Osteoblast (primary cell): ENCODE measurements around the gene MFN2. TPM values are rescaled to one million over a fixed set of nuclear protein-coding genes. Genes with fewer than 3 reads are reported as not detected.

Experiments
- DNase-seq: peaks from one replicate; pipeline ENCODE4 v3.0.0; 2011; ENCODE audit warnings: low spot score, mixed read lengths; ENCODE audit not compliant: insufficient read length; ENCODE audit errors: missing footprints
- H2AFZ ChIP-seq: 2 replicates; pipeline ENCODE4 v1.6.0; 2011; ENCODE audit warnings: mild to moderate bottlenecking, low read length
- H3K27ac ChIP-seq: 2 replicates; pipeline ENCODE4 v1.5.1; 2011; ENCODE audit warnings: mild to moderate bottlenecking, low read depth, low read length, moderate library complexity
- H3K27me3 ChIP-seq: 2 replicates; pipeline ENCODE4 v1.6.0; 2012; ENCODE audit warnings: mild to moderate bottlenecking, control low read depth, inconsistent platforms, low read length, moderate library complexity; ENCODE audit not compliant: insufficient read depth
- H3K36me3 ChIP-seq: 2 replicates; pipeline ENCODE4 v1.5.1; 2011; ENCODE audit warnings: mild to moderate bottlenecking, low read length, control low read depth, moderate library complexity; ENCODE audit not compliant: insufficient read depth
- H3K4me1 ChIP-seq: 2 replicates; pipeline ENCODE4 v1.5.1; 2011; ENCODE audit warnings: mild to moderate bottlenecking, low read length, control low read depth, moderate library complexity; ENCODE audit not compliant: insufficient read depth
- H3K4me2 ChIP-seq: 2 replicates; pipeline ENCODE4 v1.6.0; 2011; ENCODE audit warnings: mild to moderate bottlenecking, low read length; ENCODE audit not compliant: insufficient read depth
- H3K4me3 ChIP-seq: fragments of 200-600 bp; sonication (generic); 3 replicates; pipeline ENCODE4 v1.5.1; 2012; ENCODE audit warnings: mild to moderate bottlenecking, low read length, inconsistent platforms; ENCODE audit not compliant: insufficient read depth
- H3K79me2 ChIP-seq: 2 replicates; pipeline ENCODE4 v1.6.0; 2012; ENCODE audit warnings: mild to moderate bottlenecking, low read length, control low read depth, inconsistent platforms; ENCODE audit not compliant: insufficient read depth
- H3K9me3 ChIP-seq: 2 replicates; pipeline ENCODE4 v1.5.1; 2011; ENCODE audit warnings: low read depth, low read length, control low read depth
- H4K20me1 ChIP-seq: 2 replicates; pipeline ENCODE4 v1.6.0; 2012; ENCODE audit warnings: mild to moderate bottlenecking, low read length, control low read depth; ENCODE audit not compliant: insufficient read depth
- total RNA-seq: library from RNA; depleted of rRNA; stranded (reverse); fragments of >200 nt; gene quantifications from 2 replicates; pipeline ENCODE4 v1.2.3, GENCODE V29; 2012
- TF ChIP-seq, protein P1 (sequence below): IDR thresholded peaks from 2 replicates; pipeline ENCODE4 v1.5.1; 2011; ENCODE audit warnings: mild to moderate bottlenecking, low read depth, low read length, moderate library complexity; ENCODE audit errors: extremely low read depth

Gene MFN2
- total RNA-seq, 1 donor, result 51.0 TPM

DNA sequence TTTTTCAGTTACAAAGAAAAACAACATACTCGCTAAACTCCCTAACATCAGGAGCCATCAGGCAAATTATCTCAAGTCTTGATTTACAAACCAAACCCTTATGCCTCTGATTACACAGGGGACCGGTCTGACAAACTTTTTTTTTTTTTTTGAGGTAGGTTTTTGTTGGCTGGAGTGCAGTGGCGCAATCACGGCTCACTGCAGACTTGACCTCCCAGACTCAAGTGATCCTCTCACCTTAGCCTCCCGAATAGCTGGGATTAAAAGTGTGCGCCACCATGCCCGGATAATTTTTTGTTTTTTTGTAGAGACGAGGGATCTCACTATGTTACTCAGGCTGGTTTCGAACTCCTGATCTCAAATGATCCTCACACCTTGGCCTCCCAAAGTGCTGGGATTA lies 35.3 kb downstream of the MFN2 start:
- peaks cover 2% of the 10 kb centered on the region for H4K20me1 ChIP-seq
- no peak overlapping the region for H3K4me3 ChIP-seq
- H3K9me3 ChIP-seq, result no peaks in the 10 kb centered on the region
- peaks cover 14% of the 10 kb centered on the region for H3K36me3 ChIP-seq
- peaks cover 30% of the 10 kb centered on the region for H3K4me1 ChIP-seq
- H3K27ac ChIP-seq, result no peak overlapping the region
- H3K4me2 ChIP-seq, result no peak overlapping the region
- no peak for DNase-seq
- no peaks in the 10 kb centered on the region for H3K27me3 ChIP-seq
- TF ChIP-seq, protein P1, sequence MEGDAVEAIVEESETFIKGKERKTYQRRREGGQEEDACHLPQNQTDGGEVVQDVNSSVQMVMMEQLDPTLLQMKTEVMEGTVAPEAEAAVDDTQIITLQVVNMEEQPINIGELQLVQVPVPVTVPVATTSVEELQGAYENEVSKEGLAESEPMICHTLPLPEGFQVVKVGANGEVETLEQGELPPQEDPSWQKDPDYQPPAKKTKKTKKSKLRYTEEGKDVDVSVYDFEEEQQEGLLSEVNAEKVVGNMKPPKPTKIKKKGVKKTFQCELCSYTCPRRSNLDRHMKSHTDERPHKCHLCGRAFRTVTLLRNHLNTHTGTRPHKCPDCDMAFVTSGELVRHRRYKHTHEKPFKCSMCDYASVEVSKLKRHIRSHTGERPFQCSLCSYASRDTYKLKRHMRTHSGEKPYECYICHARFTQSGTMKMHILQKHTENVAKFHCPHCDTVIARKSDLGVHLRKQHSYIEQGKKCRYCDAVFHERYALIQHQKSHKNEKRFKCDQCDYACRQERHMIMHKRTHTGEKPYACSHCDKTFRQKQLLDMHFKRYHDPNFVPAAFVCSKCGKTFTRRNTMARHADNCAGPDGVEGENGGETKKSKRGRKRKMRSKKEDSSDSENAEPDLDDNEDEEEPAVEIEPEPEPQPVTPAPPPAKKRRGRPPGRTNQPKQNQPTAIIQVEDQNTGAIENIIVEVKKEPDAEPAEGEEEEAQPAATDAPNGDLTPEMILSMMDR, result no peak
- no peak overlapping the region for H2AFZ ChIP-seq
- H3K79me2 ChIP-seq, result peaks cover 12% of the 10 kb centered on the region

DNA sequence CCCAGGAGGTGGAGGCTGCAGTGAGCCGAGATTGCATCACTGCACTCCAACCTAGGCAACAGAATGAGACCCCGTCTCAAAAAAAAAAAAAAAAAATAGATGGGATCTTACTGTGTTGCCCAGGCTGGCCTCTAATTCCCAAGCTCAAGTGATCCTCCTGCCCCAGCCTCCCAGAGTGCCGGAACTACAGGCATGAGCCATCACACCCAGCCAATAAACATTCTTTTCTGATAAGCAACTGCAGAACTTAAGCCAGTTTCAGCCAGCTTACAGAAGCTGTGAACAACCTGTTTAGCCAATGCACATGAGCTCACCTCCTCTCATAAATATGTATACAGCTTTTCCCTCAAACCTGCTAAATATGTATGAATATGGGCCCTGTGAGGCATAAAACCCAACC lies 35.9 kb downstream of the MFN2 start:
- no peak for DNase-seq
- Histone ChIP-seq H3K27me3 (no peaks in the 10 kb centered on the region), H3K4me3 (no peak overlapping the region), H3K27ac (no peak overlapping the region), H3K9me3 (no peaks in the 10 kb centered on the region), H4K20me1 (peaks cover 2% of the 10 kb centered on the region), H2AFZ (no peak overlapping the region), H3K36me3 (peaks cover 9% of the 10 kb centered on the region), H3K4me1 (peaks cover 30% of the 10 kb centered on the region), H3K4me2 (no peak overlapping the region), H3K79me2 (peaks cover 13% of the 10 kb centered on the region)
- TF ChIP-seq, protein P1, result no peak

- H3K4me1 ChIP-seq, result peaks cover 8% of the 10 kb centered on the region
- TF ChIP-seq, protein P1, result no peak
- H3K36me3 ChIP-seq, result peaks cover 11% of the 10 kb centered on the region
- H3K79me2 ChIP-seq, result peaks cover 25% of the 10 kb centered on the region
- H3K27me3 ChIP-seq, result no peaks in the 10 kb centered on the region
- H2AFZ ChIP-seq, result peak overlapping the region; percentile 85
- DNase-seq, result peak; percentile 78
- H3K4me2 ChIP-seq, result peak overlapping the region; percentile 90
- no peaks in the 10 kb centered on the region for H3K9me3 ChIP-seq
- H3K4me3 ChIP-seq, result peak overlapping the region; percentile 93
- H3K27ac ChIP-seq, result peak overlapping the region; percentile 68
- peaks cover 6% of the 10 kb centered on the region for H4K20me1 ChIP-seq
Measured at GRCh38 chr1:12019858-12020509, 39.7 kb downstream of the MFN2 start.

DNA sequence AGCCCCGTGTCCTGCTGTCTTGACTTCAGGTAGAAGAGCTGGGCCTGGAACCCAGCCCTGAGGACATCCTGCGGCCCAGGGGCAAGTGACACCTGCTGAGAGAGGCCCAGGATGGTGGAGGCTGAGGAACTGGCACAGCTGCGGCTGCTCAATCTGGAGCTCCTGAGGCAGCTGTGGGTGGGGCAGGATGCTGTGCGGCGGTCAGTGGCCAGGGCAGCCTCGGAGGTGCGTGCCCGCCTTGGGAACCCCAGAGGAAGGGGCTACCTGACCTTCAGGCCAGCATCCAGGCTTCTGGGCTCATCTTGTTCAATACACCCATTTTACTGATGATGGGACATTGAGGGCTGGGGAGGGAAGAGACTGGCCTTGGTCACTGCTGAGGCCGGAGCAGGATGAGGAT lies 41.4 kb downstream of the MFN2 start:
- H4K20me1 ChIP-seq, result peaks cover 7% of the 10 kb centered on the region
- H3K27ac ChIP-seq, result no peak overlapping the region
- H3K4me1 ChIP-seq, result peaks cover 5% of the 10 kb centered on the region
- peak; percentile 59 for DNase-seq
- H3K36me3 ChIP-seq, result peaks cover 16% of the 10 kb centered on the region
- peaks cover 25% of the 10 kb centered on the region for H3K79me2 ChIP-seq
- TF ChIP-seq, protein P1, result no peak
- H2AFZ ChIP-seq, result no peak overlapping the region
- no peaks in the 10 kb centered on the region for H3K27me3 ChIP-seq
- no peak overlapping the region for H3K4me2 ChIP-seq
- no peak overlapping the region for H3K4me3 ChIP-seq
- no peaks in the 10 kb centered on the region for H3K9me3 ChIP-seq
